GM23338 (cell line): Measurements from ENCODE around the gene THSD4.

Experiments
- EZH2 ChIP-seq: fragments of 200-600 bp; sonication (generic); IDR thresholded peaks from one replicate; pipeline ENCODE4 v1.8.0; 2017; ENCODE audit warnings: antibody characterized with exemption, mild to moderate bottlenecking, low read depth; ENCODE audit not compliant: unreplicated experiment
- JUNB ChIP-seq: IDR thresholded peaks from one replicate; pipeline ENCODE4 v1.6.1; 2016; ENCODE audit warnings: antibody characterized with exemption; ENCODE audit not compliant: unreplicated experiment
- TF ChIP-seq, protein P1 (sequence below), 2 experiments: fragments of 200-600 bp in 1 of 2; sonication (generic) in 1 of 2; conservative IDR thresholded peaks; 2 replicates each; pipeline versions ENCODE4 v1.5.1 to v1.6.1; 2016 to 2017; ENCODE audit warnings: antibody characterized with exemption in 2 of 2, low read depth in 2 of 2, mild to moderate bottlenecking in 2 of 2, moderate library complexity in 1 of 2

DNA sequence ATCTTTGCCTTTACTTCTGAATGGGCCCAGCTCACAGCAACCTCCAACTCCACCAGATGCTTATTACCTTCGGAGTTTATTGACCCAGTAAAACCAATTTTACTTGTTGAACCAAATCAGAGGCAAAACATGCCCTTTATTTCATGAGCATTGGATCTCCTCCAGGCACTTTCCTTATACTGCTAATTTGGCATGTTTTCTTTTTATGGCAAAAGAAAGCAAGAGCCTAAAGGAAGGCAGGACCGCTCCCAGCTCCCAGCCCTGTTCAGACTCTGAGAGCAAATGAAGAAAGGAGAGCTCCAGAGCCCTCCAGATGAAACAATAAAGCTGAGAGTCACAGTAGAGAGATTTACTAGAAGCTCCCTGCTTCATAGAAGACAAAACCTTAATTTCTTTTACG lies 613.6 kb downstream of the THSD4 start:
- TF ChIP-seq EZH2: no peak
- TF ChIP-seq, protein P1, sequence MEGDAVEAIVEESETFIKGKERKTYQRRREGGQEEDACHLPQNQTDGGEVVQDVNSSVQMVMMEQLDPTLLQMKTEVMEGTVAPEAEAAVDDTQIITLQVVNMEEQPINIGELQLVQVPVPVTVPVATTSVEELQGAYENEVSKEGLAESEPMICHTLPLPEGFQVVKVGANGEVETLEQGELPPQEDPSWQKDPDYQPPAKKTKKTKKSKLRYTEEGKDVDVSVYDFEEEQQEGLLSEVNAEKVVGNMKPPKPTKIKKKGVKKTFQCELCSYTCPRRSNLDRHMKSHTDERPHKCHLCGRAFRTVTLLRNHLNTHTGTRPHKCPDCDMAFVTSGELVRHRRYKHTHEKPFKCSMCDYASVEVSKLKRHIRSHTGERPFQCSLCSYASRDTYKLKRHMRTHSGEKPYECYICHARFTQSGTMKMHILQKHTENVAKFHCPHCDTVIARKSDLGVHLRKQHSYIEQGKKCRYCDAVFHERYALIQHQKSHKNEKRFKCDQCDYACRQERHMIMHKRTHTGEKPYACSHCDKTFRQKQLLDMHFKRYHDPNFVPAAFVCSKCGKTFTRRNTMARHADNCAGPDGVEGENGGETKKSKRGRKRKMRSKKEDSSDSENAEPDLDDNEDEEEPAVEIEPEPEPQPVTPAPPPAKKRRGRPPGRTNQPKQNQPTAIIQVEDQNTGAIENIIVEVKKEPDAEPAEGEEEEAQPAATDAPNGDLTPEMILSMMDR (conservative IDR thresholded peaks at IDR 0.05; ENCODE audit: low read depth in 2 of 2): no peak
- TF ChIP-seq JUNB: no peak
